B cell (primary cell): ENCODE measurements around the gene PPP4C. TPM values are rescaled to one million over a fixed set of nuclear protein-coding genes. Genes with fewer than 3 reads are reported as not detected.
A peak's percentile ranks its signal among the peaks of the same experiment; 100 is the strongest.

Source experiments
- ATAC-seq: fragments of 200-7000 bp; cut with Tn5 transposase; one replicate; pipeline ENCODE4 v1.10.0; 2021; ENCODE audit warnings: low read depth, mild to moderate bottlenecking, moderate number of reproducible peaks, moderate library complexity
- CTCF ChIA-PET: fragments of 350-600 bp; sonication (Branson Sonifier 250); formaldehyde crosslinking; loops from one replicate; lab custom pipeline; 2021; ENCODE audit warnings: antibody characterized with exemption, inconsistent platforms; lab: Charles Lee
- POLR2A ChIA-PET: fragments of 350-600 bp; sonication (Branson Sonifier 250); formaldehyde crosslinking; loops from one replicate; lab custom pipeline; 2021; ENCODE audit warnings: antibody characterized with exemption; lab: Charles Lee
- DNase-seq: peaks from one replicate; pipeline ENCODE4 v3.0.0; 2013
- H2AFZ ChIP-seq: 2 replicates; pipeline ENCODE4 v1.6.1; 2012; ENCODE audit warnings: mild to moderate bottlenecking, low read depth, low read length; ENCODE audit not compliant: insufficient read depth, poor library complexity, severe bottlenecking
- H3K27ac ChIP-seq, 2 donors: 1 replicate in 1 of 2; 2 replicates in 1 of 2; pipeline ENCODE4 v1.5.1; 2012 to 2013; ENCODE audit warnings: low read length in 2 of 2, mild to moderate bottlenecking in 2 of 2, moderate library complexity in 1 of 2
- H3K27me3 ChIP-seq, 4 experiments: fragments of 200-600 bp in 1 of 4; sonication (generic) in 1 of 4; replicated peaks in 1 of 4; 1 replicate in 2 of 4; 2 replicates in 2 of 4; pipeline versions ENCODE4 v1.6.1 to v1.7.0; 2013 to 2016; ENCODE audit warnings: low read length in 3 of 4, mild to moderate bottlenecking in 2 of 4, mixed read lengths in 1 of 4, moderate library complexity in 1 of 4; ENCODE audit not compliant: insufficient read depth in 4 of 4, control insufficient read depth in 3 of 4; ENCODE audit errors: control extremely low read depth in 1 of 4
- H3K36me3 ChIP-seq, 2 experiments: replicated peaks in 1 of 2; 1 replicate in 1 of 2; 2 replicates in 1 of 2; pipeline versions ENCODE4 v1.6.1 to v1.7.1; 2013; ENCODE audit warnings: low read length in 1 of 2; ENCODE audit not compliant: insufficient read depth in 2 of 2, control insufficient read depth in 1 of 2; ENCODE audit errors: control extremely low read depth in 1 of 2, extremely low read depth in 1 of 2
- H3K4me1 ChIP-seq, 2 donors: fragments of 200-600 bp in 1 of 2; sonication (generic) in 1 of 2; 1 replicate in 1 of 2; 2 replicates in 1 of 2; pipeline versions ENCODE4 v1.5.1 to v1.6.1; 2013 to 2017; ENCODE audit warnings: low read length in 2 of 2; ENCODE audit not compliant: control insufficient read depth in 2 of 2, insufficient read depth in 2 of 2
- H3K4me2 ChIP-seq: replicated peaks from 2 replicates; pipeline ENCODE3; 2012; ENCODE audit warnings: mild to moderate bottlenecking, low read depth, low read length; ENCODE audit not compliant: poor library complexity, severe bottlenecking
- H3K4me3 ChIP-seq, 5 experiments: fragments of 200-600 bp in 1 of 5; sonication (generic) in 1 of 5; 1 replicate in 3 of 5; 2 replicates in 2 of 5; pipeline versions ENCODE4 v1.5.1 to v1.7.0; 2011 to 2016; ENCODE audit warnings: low read length in 4 of 5, mild to moderate bottlenecking in 4 of 5, low read depth in 2 of 5, control low read depth in 1 of 5, moderate library complexity in 1 of 5; ENCODE audit not compliant: insufficient read depth in 1 of 5; ENCODE audit errors: control extremely low read depth in 1 of 5, extremely low read depth in 1 of 5
- H3K79me2 ChIP-seq: fragments of 200-600 bp; sonication (generic); one replicate; pipeline ENCODE4 v1.6.0; 2016; ENCODE audit warnings: low read length; ENCODE audit not compliant: control insufficient read depth, insufficient read depth
- H3K9ac ChIP-seq: fragments of 200-600 bp; sonication (generic); 2 replicates; pipeline ENCODE4 v1.6.1; 2017; ENCODE audit warnings: mild to moderate bottlenecking, low read length, moderate library complexity
- H3K9me3 ChIP-seq, 3 donors: one replicate each; pipeline versions ENCODE4 v1.6.1 to v1.7.1; 2013; ENCODE audit warnings: low read length in 2 of 3; ENCODE audit not compliant: control insufficient read depth in 2 of 3, insufficient read depth in 1 of 3; ENCODE audit errors: control extremely low read depth in 1 of 3
- H4K20me1 ChIP-seq: 2 replicates; pipeline ENCODE4 v1.6.0; 2012; ENCODE audit warnings: mild to moderate bottlenecking, low read length; ENCODE audit not compliant: insufficient read depth, control insufficient read depth, poor library complexity, severe bottlenecking
- H3K27ac Mint-ChIP-seq: one replicate; pipeline ENCODE4 v1.8.0; 2021; ENCODE audit warnings: mixed read lengths
- H3K27me3 Mint-ChIP-seq: one replicate; pipeline ENCODE4 v1.8.0; 2021; ENCODE audit warnings: mixed read lengths
- H3K4me1 Mint-ChIP-seq: one replicate; pipeline ENCODE4 v1.8.0; 2021; ENCODE audit warnings: mixed read lengths
- H3K4me3 Mint-ChIP-seq: one replicate; pipeline ENCODE4 v1.8.0; 2021; ENCODE audit warnings: mixed read lengths
- H3K9me3 Mint-ChIP-seq: one replicate; pipeline ENCODE4 v1.8.0; 2022; ENCODE audit warnings: mixed read lengths; ENCODE audit not compliant: insufficient read depth
- EZH2 ChIP-seq: IDR thresholded peaks from 2 replicates; pipeline ENCODE4 v1.6.1; 2012; ENCODE audit warnings: borderline replicate concordance, low read depth, mild to moderate bottlenecking, moderate library complexity, low read length; ENCODE audit not compliant: insufficient read depth, poor library complexity, severe bottlenecking
- WGBS: methylation state at CpG from one replicate; pipeline ENCODE4 v1.1.5; 2013; ENCODE audit warnings: missing lambda C conversion rate; ENCODE audit not compliant: insufficient coverage; 5-methylcytosine and 5-hydroxymethylcytosine counted together
- intact Hi-C: fragments of 100-400 bp; cut with micrococcal nuclease; formaldehyde crosslinking; loops from one replicate; pipeline ENCODE4 v1.10.0; 2022
- polyA plus RNA-seq: library from polyadenylated mRNA; depleted of rRNA; stranded (reverse); fragments of >200 nt; gene quantifications from 2 replicates; pipeline ENCODE4 v1.2.3, GENCODE V29; 2012
- total RNA-seq, 2 donors: library from RNA; stranded (reverse); fragments of 120-200 nt in 1 of 2; gene quantifications; 1 replicate in 1 of 2; 2 replicates in 1 of 2; pipeline versions ENCODE4 v1.2.3 to v1.2.4, GENCODE V29; 2013 to 2022
- TF ChIP-seq, protein P1 (sequence below): fragments of 200-600 bp; IDR thresholded peaks from one replicate; pipeline ENCODE4 v1.8.0; 2022; ENCODE audit warnings: antibody characterized with exemption, mild to moderate bottlenecking

The PPP4C gene
- total and polyA plus RNA-seq, 2 donors (not counting 1 experiment from before 2014, with no cell fraction given), result 93.3 to 106 TPM

DNA sequence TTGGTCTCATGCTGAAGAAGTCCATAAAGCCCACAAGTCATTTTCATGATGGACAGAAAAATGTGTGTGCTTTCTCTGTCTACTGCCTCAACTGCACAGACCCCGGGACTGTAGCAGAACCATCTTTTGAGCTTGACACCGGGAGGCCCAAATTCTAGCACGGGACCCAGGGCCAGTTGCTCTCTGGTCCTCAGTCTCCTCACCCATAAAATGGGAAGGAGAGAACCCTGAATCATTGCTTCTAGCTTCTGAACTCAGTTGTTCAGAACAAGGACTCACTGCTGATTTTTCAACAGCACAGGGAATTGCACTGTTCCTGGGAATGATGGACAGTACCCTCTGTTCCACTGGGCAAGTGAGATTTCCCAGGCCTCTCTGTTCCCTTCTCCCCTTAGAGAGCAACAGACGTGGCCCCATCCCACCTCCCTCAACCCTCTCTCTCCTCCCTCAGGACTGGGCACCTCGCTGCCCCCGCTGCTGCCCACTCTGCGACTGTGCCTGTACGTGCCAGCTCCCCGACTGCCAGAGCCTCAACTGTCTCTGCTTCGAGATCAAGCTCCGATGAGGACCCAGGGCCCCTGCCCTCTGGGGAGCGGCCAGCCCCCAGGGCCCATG is 12.4 kb upstream of the PPP4C start:
- H3K27ac ChIP-seq, result peak overlapping the region; percentile 82 to 88
- H3K9me3 ChIP-seq, result no peaks in the 10 kb centered on the region
- peaks cover 16 to 33% of the 10 kb centered on the region in 2 donors for H3K4me1 ChIP-seq
- WGBS, result 50% methylated on average over 9 of the region's 12 CpGs
- peaks cover 43% of the 10 kb centered on the region for H3K79me2 ChIP-seq
- H3K9ac ChIP-seq, result peak overlapping the region; percentile 73
- DNase-seq, result no peak
- H3K27me3 Mint-ChIP-seq, result no peaks in the 10 kb centered on the region
- intact Hi-C loops, result loop anchor here (10.0 kb wide), 2 partner anchors 311 to 631 kb away; partner anchors contain the start of genes MYL11, SRCAP and TBC1D10B
- CTCF ChIA-PET, result interaction anchor here (0.7 to 1.5 kb wide), 4 partner anchors 14 to 122 kb away, joined by 3 to 7 read pairs (median 4); no protein-coding TSS in a partner anchor
- H3K4me3 ChIP-seq, result peak overlapping the region in 4 of 5 experiments; percentile 73 to 96 (median 89)
- ATAC-seq, result no peak
- no peaks in the 10 kb centered on the region for H3K27me3 ChIP-seq
- POLR2A ChIA-PET, result interaction anchor here (1.1 to 1.5 kb wide), 3 partner anchors 28 to 33 kb away, joined by 3 to 6 read pairs (median 5); partner anchors contain the start of genes TBX6 and YPEL3
- H3K4me3 Mint-ChIP-seq, result peak overlapping the region; percentile 100
- TF ChIP-seq EZH2, result no peak
- TF ChIP-seq, protein P1, sequence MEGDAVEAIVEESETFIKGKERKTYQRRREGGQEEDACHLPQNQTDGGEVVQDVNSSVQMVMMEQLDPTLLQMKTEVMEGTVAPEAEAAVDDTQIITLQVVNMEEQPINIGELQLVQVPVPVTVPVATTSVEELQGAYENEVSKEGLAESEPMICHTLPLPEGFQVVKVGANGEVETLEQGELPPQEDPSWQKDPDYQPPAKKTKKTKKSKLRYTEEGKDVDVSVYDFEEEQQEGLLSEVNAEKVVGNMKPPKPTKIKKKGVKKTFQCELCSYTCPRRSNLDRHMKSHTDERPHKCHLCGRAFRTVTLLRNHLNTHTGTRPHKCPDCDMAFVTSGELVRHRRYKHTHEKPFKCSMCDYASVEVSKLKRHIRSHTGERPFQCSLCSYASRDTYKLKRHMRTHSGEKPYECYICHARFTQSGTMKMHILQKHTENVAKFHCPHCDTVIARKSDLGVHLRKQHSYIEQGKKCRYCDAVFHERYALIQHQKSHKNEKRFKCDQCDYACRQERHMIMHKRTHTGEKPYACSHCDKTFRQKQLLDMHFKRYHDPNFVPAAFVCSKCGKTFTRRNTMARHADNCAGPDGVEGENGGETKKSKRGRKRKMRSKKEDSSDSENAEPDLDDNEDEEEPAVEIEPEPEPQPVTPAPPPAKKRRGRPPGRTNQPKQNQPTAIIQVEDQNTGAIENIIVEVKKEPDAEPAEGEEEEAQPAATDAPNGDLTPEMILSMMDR, result no peak
- H4K20me1 ChIP-seq, result peaks cover 23% of the 10 kb centered on the region
- peaks cover 5 to 13% of the 10 kb centered on the region in 2 experiments for H3K36me3 ChIP-seq
- no peaks in the 10 kb centered on the region for H3K9me3 Mint-ChIP-seq
- peak overlapping the region; percentile 95 for H3K4me2 ChIP-seq
- peak overlapping the region; percentile 99 for H3K27ac Mint-ChIP-seq
- H2AFZ ChIP-seq, result peak overlapping the region; percentile 96
- H3K4me1 Mint-ChIP-seq, result peaks cover 24% of the 10 kb centered on the region
